Ectodermal cell (in vitro differentiated cells): ENCODE data around the gene SPECC1. TPM values are rescaled to one million over a fixed set of nuclear protein-coding genes. Genes with fewer than 3 reads are reported as not detected.
"Not testable (repeated sequence)": the region's sequence is repeated elsewhere in the genome, so short reads cannot be mapped to it uniquely, and the experiment has no call there.

Experiments used
- H3K27ac ChIP-seq: 2 replicates; pipeline ENCODE4 v1.7.0; 2013; ENCODE audit warnings: mild to moderate bottlenecking, low read depth, low read length; ENCODE audit not compliant: insufficient read depth, poor library complexity, severe bottlenecking
- H3K27me3 ChIP-seq: 2 replicates; pipeline ENCODE4 v1.7.0; 2013; ENCODE audit warnings: mild to moderate bottlenecking, low read length; ENCODE audit not compliant: insufficient read depth, control insufficient read depth, poor library complexity, severe bottlenecking
- H3K36me3 ChIP-seq: one replicate; pipeline ENCODE4 v1.7.0; 2013; ENCODE audit warnings: low read length; ENCODE audit not compliant: control insufficient read depth, insufficient read depth
- H3K4me1 ChIP-seq: one replicate; pipeline ENCODE4 v1.7.0; 2013; ENCODE audit warnings: low read length; ENCODE audit not compliant: control insufficient read depth, insufficient read depth
- H3K4me3 ChIP-seq: 2 replicates; pipeline ENCODE4 v1.7.0; 2013; ENCODE audit warnings: low read depth, low read length, control low read depth; ENCODE audit not compliant: insufficient read depth
- H3K9me3 ChIP-seq: 2 replicates; pipeline ENCODE4 v1.7.0; 2013; ENCODE audit warnings: mild to moderate bottlenecking, low read length, moderate library complexity; ENCODE audit not compliant: control insufficient read depth
- WGBS, 2 experiments: methylation state at CpG; one replicate each; pipeline ENCODE4 v1.1.7; 2013; ENCODE audit warnings: missing lambda C conversion rate in 2 of 2; 5-methylcytosine and 5-hydroxymethylcytosine counted together
- polyA plus RNA-seq, 4 experiments: library from polyadenylated mRNA; stranded (reverse); fragments of 50-300 nt; gene quantifications; one replicate each; pipeline ENCODE4 v1.2.3, GENCODE V29; 2013

Gene SPECC1, protein sequence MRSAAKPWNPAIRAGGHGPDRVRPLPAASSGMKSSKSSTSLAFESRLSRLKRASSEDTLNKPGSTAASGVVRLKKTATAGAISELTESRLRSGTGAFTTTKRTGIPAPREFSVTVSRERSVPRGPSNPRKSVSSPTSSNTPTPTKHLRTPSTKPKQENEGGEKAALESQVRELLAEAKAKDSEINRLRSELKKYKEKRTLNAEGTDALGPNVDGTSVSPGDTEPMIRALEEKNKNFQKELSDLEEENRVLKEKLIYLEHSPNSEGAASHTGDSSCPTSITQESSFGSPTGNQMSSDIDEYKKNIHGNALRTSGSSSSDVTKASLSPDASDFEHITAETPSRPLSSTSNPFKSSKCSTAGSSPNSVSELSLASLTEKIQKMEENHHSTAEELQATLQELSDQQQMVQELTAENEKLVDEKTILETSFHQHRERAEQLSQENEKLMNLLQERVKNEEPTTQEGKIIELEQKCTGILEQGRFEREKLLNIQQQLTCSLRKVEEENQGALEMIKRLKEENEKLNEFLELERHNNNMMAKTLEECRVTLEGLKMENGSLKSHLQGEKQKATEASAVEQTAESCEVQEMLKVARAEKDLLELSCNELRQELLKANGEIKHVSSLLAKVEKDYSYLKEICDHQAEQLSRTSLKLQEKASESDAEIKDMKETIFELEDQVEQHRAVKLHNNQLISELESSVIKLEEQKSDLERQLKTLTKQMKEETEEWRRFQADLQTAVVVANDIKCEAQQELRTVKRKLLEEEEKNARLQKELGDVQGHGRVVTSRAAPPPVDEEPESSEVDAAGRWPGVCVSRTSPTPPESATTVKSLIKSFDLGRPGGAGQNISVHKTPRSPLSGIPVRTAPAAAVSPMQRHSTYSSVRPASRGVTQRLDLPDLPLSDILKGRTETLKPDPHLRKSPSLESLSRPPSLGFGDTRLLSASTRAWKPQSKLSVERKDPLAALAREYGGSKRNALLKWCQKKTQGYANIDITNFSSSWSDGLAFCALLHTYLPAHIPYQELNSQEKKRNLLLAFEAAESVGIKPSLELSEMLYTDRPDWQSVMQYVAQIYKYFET
- polyA plus RNA-seq (2013, experiment 1 of 4): 52.4 TPM
- 45.5 TPM for polyA plus RNA-seq (2013, experiment 2 of 4)
- 40.8 TPM for polyA plus RNA-seq (2013, experiment 3 of 4)
- 42.1 TPM for polyA plus RNA-seq (2013, experiment 4 of 4)

DNA sequence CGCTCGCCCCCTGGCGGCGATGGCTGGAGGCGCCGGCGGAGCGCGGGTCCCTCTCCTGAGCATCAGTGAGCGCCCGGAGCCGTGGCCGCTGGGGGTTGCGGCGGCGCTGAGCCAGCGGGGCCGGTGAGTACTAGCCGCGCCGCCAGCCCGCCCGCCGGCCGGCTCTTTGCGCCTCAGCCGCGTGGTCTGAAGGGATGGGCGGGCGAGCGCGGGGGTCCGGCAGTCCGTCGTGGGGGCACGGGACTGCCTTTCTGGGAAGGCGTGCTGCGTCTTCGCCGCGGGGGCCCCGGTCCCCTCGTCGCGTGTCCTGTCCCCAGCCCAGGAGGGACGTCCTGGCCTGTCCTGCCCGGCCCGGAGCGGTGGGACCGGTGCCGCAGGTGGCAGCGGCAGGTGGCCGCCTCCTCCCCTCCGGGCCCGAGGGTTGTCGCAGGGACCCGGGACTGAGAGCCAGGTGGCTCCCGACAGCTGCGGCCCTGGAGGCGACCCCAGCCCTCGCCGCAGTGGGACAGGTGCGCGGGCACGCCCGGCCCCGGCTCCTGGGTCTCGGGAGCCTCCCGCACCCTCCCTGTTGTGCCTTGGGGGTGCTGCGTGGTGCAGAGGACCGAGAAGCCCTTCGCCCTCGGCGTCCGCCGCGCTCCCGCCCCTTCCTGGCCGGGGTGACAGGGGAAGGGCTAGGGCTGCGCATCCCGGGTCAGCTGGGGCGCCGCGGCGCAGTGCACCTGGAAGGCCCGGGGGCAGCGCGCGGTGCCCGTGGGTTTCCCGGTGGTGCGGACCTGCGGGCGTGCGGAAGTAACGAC lies at the start of gene SPECC1:
Gene SPECC1, plus strand, starts transcription at position 58 of the 797 bp plus-strand sequence. CDS start 87,293 bp downstream, outside the sequence.
- Histone ChIP-seq H3K4me1 (no peaks in the 10 kb centered on the region), H3K36me3 (no peaks in the 10 kb centered on the region), H3K27ac (no peak within 1 kb of the TSS), H3K9me3 (no peaks in the 10 kb centered on the region), H3K27me3 (peaks cover 45% of the 10 kb centered on the region), H3K4me3 (peak within 1 kb of the TSS; percentile 72)
- WGBS, 2 experiments: 0 to 1% methylated on average over 96 of the region's 96 CpGs

DNA sequence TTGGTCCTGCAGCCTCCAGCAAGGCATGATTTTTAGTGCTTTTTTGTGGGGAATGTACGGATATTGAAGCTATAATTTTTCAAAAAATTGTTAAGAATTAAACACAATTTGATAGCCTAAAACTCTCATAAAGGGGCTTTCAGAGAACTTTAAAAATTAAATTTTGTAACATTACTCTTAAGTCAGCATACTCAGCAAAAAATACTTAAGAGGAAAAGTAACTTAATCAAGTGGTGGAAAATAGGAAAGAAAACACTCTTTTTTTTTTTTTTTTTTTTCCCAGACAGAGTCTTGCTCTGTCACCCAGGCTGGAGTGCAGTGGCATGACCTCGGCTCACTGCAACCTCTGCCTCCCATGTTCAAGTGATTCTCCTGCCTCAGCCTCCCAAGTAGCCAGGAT lies 46.2 kb upstream of the SPECC1 start:
- H3K4me1 ChIP-seq, H3K27ac ChIP-seq, H3K9me3 ChIP-seq, H3K27me3 ChIP-seq, H3K4me3 ChIP-seq: not testable (repeated sequence)
- H3K36me3 ChIP-seq: peaks cover 11% of the 10 kb centered on the region
- WGBS, 2 experiments: 93% methylated on average over 1 of the region's 2 CpGs

DNA sequence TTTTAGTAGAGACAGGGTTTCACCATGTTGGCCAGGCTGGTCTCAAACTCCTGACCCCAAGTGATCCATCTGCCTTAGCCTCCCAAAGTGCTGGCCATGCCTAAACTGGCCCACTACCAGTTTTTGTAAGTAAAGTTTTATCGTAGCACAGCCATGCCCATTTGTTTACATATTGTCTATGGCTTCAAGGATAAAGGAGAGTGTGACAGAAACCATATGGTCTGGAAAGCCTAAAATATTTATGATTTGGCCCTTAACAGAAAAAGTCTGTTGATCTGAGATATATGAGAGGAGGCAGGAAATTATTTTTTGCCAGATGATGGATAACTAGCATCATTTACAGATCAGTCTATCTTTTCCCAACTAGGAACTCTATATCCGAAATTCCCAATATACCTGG lies 36.0 kb upstream of the SPECC1 start:
- 92 to 96% methylated on average over 1 of the region's 2 CpGs for WGBS, 2 experiments

DNA sequence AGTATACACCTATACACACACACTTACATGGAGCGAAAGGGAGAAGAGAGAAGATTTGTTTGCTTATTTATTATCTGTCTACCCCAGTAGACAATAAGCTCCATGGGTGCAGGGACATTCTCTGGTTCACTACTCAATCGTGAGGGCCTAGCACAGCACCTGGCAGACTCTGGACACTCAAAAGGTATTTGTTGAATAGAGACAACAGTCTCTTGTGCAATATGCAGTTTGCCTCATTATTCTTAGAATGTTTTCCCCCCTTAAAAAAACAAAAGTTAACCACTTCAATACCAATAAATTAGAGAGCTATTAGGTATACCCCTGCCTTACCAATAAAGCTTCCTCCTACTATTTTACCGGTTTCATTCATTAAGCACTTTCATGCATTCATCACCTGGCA lies 33.6 kb upstream of the SPECC1 start:
- Histone ChIP-seq H3K4me1 (no peaks in the 10 kb centered on the region), H3K36me3 (peaks cover 4% of the 10 kb centered on the region), H3K27me3 (no peaks in the 10 kb centered on the region), H3K4me3 (no peak overlapping the region), H3K27ac (no peak overlapping the region), H3K9me3 (no peaks in the 10 kb centered on the region)
- 97 to 98% methylated on average over 3 of the region's 3 CpGs for WGBS, 2 experiments

More for the DNA sequence above, 36.0 kb upstream of the SPECC1 start:
- Histone ChIP-seq H3K9me3 (no peaks in the 10 kb centered on the region), H3K4me3 (no peak overlapping the region), H3K27ac (no peak overlapping the region), H3K27me3 (no peaks in the 10 kb centered on the region), H3K4me1 (no peaks in the 10 kb centered on the region), H3K36me3 (peaks cover 19% of the 10 kb centered on the region)

DNA sequence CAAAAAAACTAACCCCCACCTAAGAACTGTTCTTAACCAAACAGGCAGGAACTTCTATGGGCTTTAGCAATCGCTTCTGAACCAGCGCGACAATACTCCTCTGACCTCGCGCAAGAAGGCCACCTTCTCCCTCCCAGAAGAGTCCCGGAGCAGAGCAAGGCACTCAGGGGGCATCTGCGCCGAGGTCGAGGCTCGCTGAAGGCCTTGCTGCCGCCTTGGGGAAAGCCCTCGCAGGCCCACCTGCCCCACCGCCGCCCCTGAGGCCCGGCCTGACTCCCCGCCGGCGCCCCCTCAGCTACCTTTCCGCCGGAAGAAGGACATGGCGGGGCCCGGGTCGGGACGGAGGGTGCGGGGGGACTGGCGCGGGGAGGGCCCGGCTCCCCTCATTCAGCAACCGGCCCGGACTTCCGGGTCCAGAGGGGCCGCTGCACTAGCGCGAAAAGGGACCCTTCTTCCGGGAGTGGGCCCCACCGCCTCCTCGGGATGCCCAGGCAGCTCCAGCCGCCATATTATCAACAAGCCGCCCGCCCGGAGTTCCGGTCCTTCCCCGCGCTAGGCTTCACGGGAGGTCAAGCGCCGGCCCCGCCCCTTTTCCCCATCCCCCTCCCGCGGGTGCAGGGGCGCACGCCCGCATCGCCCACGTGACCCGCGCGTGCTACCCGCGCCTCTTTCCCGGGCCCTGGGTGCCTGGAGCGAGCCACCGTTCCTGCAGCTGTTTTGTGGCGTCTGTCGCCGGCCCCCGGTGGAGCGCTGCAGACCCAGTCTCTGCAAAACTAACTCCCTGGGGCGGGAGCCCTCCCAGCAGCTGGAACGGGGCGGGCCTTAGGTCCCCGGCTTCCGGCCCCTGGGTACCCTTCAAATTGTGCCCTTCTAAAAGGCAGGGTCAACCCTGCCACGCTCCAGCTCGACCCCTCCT lies 31.6 kb upstream of the SPECC1 start, which contains the start of gene AKAP10:
Gene AKAP10, minus strand, starts transcription at position 536 of the 916 bp plus-strand sequence. Its CDS starts 149 bp downstream, at position 387.
- WGBS, 2 experiments: 1% methylated on average over 75 of the region's 75 CpGs
- Histone ChIP-seq H3K4me1 (no peaks in the 10 kb centered on the region), H3K36me3 (peaks cover 4% of the 10 kb centered on the region)

DNA sequence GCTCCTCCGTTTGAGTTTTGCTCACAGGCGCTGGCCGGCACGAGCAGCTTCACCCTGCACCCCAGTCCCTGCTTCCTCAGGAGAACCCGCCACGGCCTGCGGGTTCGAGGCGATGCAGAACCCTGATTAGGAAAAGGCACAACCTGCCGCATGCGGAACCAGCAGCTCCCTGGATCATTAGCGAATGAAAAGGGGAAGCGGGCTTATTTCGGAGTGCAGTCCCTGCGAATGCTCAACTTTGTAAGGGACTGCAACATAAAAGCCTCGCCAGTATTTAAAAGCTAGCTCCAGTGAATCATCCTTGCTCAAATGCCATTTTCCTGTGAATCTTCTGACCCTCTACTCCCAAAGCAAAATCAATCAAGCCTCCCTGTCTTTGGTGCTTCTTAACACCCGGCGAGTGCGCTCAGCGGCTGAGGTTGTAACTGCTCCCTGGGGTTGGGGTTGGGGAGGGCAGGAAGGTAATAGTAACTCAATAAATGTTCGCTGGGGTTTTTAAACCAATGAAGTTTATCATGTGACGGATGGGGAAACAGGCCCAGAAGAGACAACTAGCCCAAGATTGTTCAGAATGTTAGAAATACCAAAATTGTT lies 30.9 kb upstream of the SPECC1 start:
- H3K9me3 ChIP-seq: no peaks in the 10 kb centered on the region
- H3K27me3 ChIP-seq: no peaks in the 10 kb centered on the region
- peak overlapping the region; percentile 94 for H3K4me3 ChIP-seq
- H3K27ac ChIP-seq: peak overlapping the region; percentile 72
- peaks cover 4% of the 10 kb centered on the region for H3K36me3 ChIP-seq
- WGBS, 2 experiments: 66 to 74% methylated on average over 22 of the region's 22 CpGs
- no peaks in the 10 kb centered on the region for H3K4me1 ChIP-seq

More for the DNA sequence above, 31.6 kb upstream of the SPECC1 start, which contains the start of gene AKAP10:
- Histone ChIP-seq H3K9me3 (no peaks in the 10 kb centered on the region), H3K27me3 (no peaks in the 10 kb centered on the region), H3K27ac (peak within 1 kb of the TSS; percentile 72), H3K4me3 (peak within 1 kb of the TSS; percentile 94)

DNA sequence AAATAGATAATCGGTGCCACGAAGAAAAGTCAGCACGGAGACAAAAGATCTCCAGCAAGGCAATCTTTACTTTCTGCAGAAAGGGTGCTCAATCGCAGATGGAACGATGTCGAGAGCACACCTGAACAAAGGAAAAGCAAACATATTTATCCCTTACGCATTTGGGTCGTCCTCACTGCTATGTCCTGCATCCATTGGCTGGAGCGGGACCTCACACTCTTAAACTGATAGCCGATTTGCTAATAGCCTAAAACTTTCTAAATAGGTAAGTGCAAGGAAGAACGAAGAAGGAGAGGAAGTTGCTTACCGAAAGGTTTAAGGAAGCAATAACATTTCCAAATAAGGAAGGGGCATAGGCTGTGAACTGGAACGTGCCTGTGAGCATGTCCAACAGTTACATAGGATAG lies 30.4 kb upstream of the SPECC1 start:
- Histone ChIP-seq H3K36me3 (no peaks in the 10 kb centered on the region), H3K4me1 (no peaks in the 10 kb centered on the region), H3K27me3 (no peaks in the 10 kb centered on the region), H3K4me3 (no peak overlapping the region), H3K9me3 (no peaks in the 10 kb centered on the region), H3K27ac (no peak overlapping the region)
- 95 to 96% methylated on average over 13 of the region's 13 CpGs for WGBS, 2 experiments

DNA sequence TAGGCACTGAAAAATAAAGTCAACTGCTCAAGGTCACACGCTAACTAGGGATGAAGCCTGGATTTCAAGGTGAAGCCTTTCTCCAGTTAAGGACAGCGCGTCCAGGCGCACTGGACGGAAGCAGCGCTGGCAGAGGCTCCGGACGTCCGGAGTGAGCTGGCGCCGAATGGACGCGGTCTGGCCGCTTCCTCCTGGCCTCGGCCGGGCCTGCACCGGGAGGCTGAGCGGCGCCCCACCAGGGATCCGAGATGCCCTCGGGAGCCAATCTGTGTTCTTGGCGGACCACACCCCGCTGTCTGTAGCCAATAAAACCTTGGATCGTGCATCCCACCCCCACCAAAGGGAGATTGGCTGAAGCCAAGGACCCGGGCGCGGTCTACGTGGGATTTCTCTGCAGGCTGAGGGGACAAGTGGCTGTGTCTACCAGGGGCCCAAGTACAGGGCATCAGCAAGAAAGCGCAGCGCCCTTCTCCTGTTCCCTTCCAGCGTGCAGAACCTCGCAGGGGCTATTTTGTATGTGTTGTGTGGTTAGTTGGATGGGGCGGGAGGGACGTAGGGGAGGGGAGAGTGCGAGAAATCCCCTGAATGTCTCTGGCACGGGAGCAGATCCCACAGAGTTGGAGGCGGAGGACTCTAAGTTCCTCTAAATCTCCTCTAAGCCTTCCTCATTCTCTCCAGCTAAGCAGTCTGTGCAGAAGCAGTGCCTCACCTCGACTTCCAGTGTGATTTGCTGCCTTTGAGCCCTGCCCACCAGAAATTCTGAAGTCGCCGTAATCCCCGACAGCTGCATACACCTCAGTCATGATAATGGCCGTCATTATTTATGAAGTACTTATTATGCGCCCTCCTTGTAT lies 29.0 kb upstream of the SPECC1 start:
- no peak overlapping the region for H3K27ac ChIP-seq
- H3K4me1 ChIP-seq: no peaks in the 10 kb centered on the region
- H3K4me3 ChIP-seq: no peak overlapping the region
- WGBS, 2 experiments: 93% methylated on average over 43 of the region's 43 CpGs
- H3K36me3 ChIP-seq: no peaks in the 10 kb centered on the region
- no peaks in the 10 kb centered on the region for H3K9me3 ChIP-seq
- no peaks in the 10 kb centered on the region for H3K27me3 ChIP-seq
